Natural killer cell (primary cell): ENCODE measurements around the gene ATXN1. TPM values are rescaled to one million over a fixed set of nuclear protein-coding genes. Genes with fewer than 3 reads are reported as not detected.

Experiments
- ATAC-seq, 3 donors: fragments of 150-1000 bp in 2 of 3; fragments of 200-7000 bp in 1 of 3; cut with Tn5 transposase; 1 replicate in 1 of 3; 2 replicates in 2 of 3; pipeline ENCODE4 v1.10.0; 2021; ENCODE audit warnings: mild to moderate bottlenecking in 2 of 3, moderate library complexity in 2 of 3
- DNase-seq, 2 donors: peaks; one replicate each; pipeline versions ENCODE4 v3.0.0 to v3.0.0-alpha.2; 2013 to 2021; ENCODE audit warnings: mixed read lengths in 1 of 2
- H3K27ac ChIP-seq: one replicate; pipeline ENCODE4 v1.5.1; 2013; ENCODE audit warnings: mild to moderate bottlenecking, low read length
- H3K27me3 ChIP-seq: one replicate; pipeline ENCODE4 v1.6.1; 2013; ENCODE audit warnings: low read length; ENCODE audit not compliant: control insufficient read depth, insufficient read depth
- H3K36me3 ChIP-seq: one replicate; pipeline ENCODE4 v1.6.1; 2013; ENCODE audit warnings: low read length; ENCODE audit not compliant: control insufficient read depth, insufficient read depth
- H3K4me1 ChIP-seq: one replicate; pipeline ENCODE4 v1.6.1; 2013; ENCODE audit warnings: low read length; ENCODE audit not compliant: control insufficient read depth, insufficient read depth
- H3K4me3 ChIP-seq: one replicate; pipeline ENCODE4 v1.5.1; 2013; ENCODE audit warnings: low read length
- H3K9me3 ChIP-seq: one replicate; pipeline ENCODE4 v1.6.1; 2013; ENCODE audit warnings: low read length; ENCODE audit not compliant: control insufficient read depth, insufficient read depth
- H3K27ac Mint-ChIP-seq, 2 donors: one replicate each; pipeline ENCODE4 v1.8.0; 2022; ENCODE audit warnings: mild to moderate bottlenecking in 2 of 2, mixed read lengths in 2 of 2, moderate library complexity in 1 of 2
- H3K27me3 Mint-ChIP-seq, 2 donors: one replicate each; pipeline ENCODE4 v1.8.0; 2022; ENCODE audit warnings: low read depth in 2 of 2, mixed read lengths in 2 of 2
- H3K36me3 Mint-ChIP-seq: one replicate; pipeline ENCODE4 v1.8.0; 2022; ENCODE audit warnings: mixed read lengths
- H3K4me1 Mint-ChIP-seq, 2 donors: one replicate each; pipeline ENCODE4 v1.8.0; 2022; ENCODE audit warnings: mixed read lengths in 2 of 2
- H3K4me3 Mint-ChIP-seq: one replicate; pipeline ENCODE4 v1.8.0; 2022; ENCODE audit warnings: mild to moderate bottlenecking, moderate library complexity, mixed read lengths
- H3K9me3 Mint-ChIP-seq, 2 donors: one replicate each; pipeline ENCODE4 v1.8.0; 2022; ENCODE audit warnings: mixed read lengths in 2 of 2
- CTCF ChIP-seq: fragments of 200-600 bp; IDR thresholded peaks from one replicate; pipeline ENCODE4 v1.8.0; 2022; ENCODE audit warnings: antibody characterized with exemption
- WGBS: methylation state at CpG from one replicate; pipeline ENCODE4 v1.1.7; 2013; ENCODE audit warnings: missing lambda C conversion rate; ENCODE audit not compliant: insufficient coverage; 5-methylcytosine and 5-hydroxymethylcytosine counted together
- intact Hi-C: fragments of 100-400 bp; cut with micrococcal nuclease; formaldehyde crosslinking; loops from one replicate; pipeline ENCODE4 v1.14.2; 2022
- total RNA-seq, 4 donors: library from RNA; stranded (reverse); fragments of 120-200 nt in 1 of 4; gene quantifications; one replicate each; pipeline versions ENCODE4 v1.2.3 to v1.2.4, GENCODE V29; 2013 to 2022

ATXN1 gene
- total RNA-seq, 3 donors from 2014 or later (not counting 1 experiment from before 2014, with no cell fraction given) = 90.4 to 120 (median 97.9) TPM

DNA sequence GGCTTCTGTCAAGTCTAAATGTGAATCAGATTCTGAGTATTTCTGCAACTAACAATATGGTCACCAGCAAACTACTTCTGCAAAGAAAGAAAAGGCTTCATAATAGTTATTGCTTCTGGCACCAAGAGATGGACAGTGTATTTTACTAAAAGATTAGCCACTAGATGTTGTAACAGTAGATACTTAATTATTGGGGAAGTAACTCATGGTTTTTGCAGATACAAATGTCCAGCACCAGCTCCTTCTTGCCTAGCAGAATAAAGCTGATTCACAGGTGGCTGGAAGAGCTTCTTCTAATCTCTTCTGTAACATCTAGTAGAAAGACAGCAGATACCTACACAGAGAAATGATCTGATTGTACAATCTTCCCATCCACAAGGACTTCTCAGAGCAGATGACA is 21.2 kb downstream of the ATXN1 start:
- no peak for ATAC-seq
- Histone ChIP-seq H3K9me3 (no peaks in the 10 kb centered on the region), H3K4me1 (peaks cover 5% of the 10 kb centered on the region), H3K36me3 (peaks cover 5% of the 10 kb centered on the region), H3K27ac (no peak overlapping the region), H3K4me3 (no peak overlapping the region), H3K27me3 (no peaks in the 10 kb centered on the region)
- Mint-ChIP-seq H3K9me3 (no peaks in the 10 kb centered on the region), H3K36me3 (no peaks in the 10 kb centered on the region), H3K27ac (peak overlapping the region in 1 of 2 donors; percentile 39), H3K4me3 (no peak overlapping the region), H3K27me3 (no peaks in the 10 kb centered on the region), H3K4me1 (peaks cover 48 to 56% of the 10 kb centered on the region in 2 donors)
- no peak for TF ChIP-seq CTCF
- intact Hi-C loops = loop anchor here (2.0 kb wide), 1 partner anchor 19 kb away; no protein-coding TSS in a partner anchor
- no peak for DNase-seq

DNA sequence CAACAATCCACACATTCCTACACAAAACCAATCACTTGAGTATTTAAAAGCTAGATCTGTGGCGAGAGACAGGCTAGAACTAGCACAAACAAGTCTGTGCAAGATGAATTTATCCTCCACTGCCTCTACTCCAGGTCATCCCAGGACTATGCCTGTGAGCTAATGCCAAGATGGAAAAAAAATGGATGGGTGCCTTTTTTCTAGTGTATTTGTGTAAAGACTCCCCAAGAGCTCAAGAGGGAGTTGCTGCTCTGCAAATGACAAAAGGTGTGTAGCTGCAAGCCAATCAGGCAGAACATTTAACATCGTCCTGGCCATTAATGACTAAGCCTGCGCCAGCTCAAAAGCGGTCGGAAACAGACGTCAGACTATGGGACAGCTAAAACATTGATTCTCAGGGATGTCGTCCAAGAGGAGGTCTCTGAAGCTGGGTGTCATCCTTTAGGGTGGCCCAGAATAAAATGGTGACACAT is 21.9 kb downstream of the ATXN1 start:
- intact Hi-C loops = no loop called here
- Mint-ChIP-seq H3K4me1 (peaks cover 48 to 49% of the 10 kb centered on the region in 2 donors), H3K36me3 (no peaks in the 10 kb centered on the region)

GRCh38 chr6:16737925-16738324 is 23.3 kb downstream of the ATXN1 start:
- Histone ChIP-seq H3K27me3 (no peaks in the 10 kb centered on the region), H3K9me3 (no peaks in the 10 kb centered on the region), H3K36me3 (peaks cover 5% of the 10 kb centered on the region), H3K27ac (no peak overlapping the region), H3K4me3 (no peak overlapping the region), H3K4me1 (peaks cover 5% of the 10 kb centered on the region)
- peaks cover 42 to 46% of the 10 kb centered on the region in 2 donors for H3K4me1 Mint-ChIP-seq
- WGBS = 95% methylated on average over 2 of the region's 5 CpGs
- no peaks in the 10 kb centered on the region for H3K36me3 Mint-ChIP-seq
- H3K27me3 Mint-ChIP-seq = no peaks in the 10 kb centered on the region
- no peak for ATAC-seq
- intact Hi-C loops = no loop called here
- H3K27ac Mint-ChIP-seq = peak overlapping the region in 1 of 2 donors; percentile 1
- no peaks in the 10 kb centered on the region for H3K9me3 Mint-ChIP-seq
- no peak overlapping the region for H3K4me3 Mint-ChIP-seq
- TF ChIP-seq CTCF = no peak
- DNase-seq = no peak

More for the DNA sequence above, 21.9 kb downstream of the ATXN1 start:
- H3K4me1 ChIP-seq = peaks cover 5% of the 10 kb centered on the region
- TF ChIP-seq CTCF = no peak
- no peaks in the 10 kb centered on the region for H3K27me3 Mint-ChIP-seq
- 95% methylated on average over 7 of the region's 7 CpGs for WGBS
- no peaks in the 10 kb centered on the region for H3K27me3 ChIP-seq
- H3K27ac Mint-ChIP-seq = no peak overlapping the region
- no peak overlapping the region for H3K4me3 Mint-ChIP-seq
- DNase-seq = no peak
- peaks cover 5% of the 10 kb centered on the region for H3K36me3 ChIP-seq
- no peak overlapping the region for H3K4me3 ChIP-seq
- no peaks in the 10 kb centered on the region for H3K9me3 Mint-ChIP-seq
- no peaks in the 10 kb centered on the region for H3K9me3 ChIP-seq
- no peak for ATAC-seq
- no peak overlapping the region for H3K27ac ChIP-seq
